Gastroesophageal sphincter (tissue), 3 donors: Measurements from ENCODE around the gene LIPT1.

Source experiments
- EP300 ChIP-seq: sonication (generic); formaldehyde crosslinking; IDR thresholded peaks from one replicate; pipeline ENCODE4 v1.6.1; 2017; ENCODE audit warnings: antibody characterized with exemption, mild to moderate bottlenecking
- POLR2A ChIP-seq, 2 donors: fragments of 450-650 bp; IDR thresholded peaks; one replicate each; pipeline ENCODE4 v1.6.1; 2017; ENCODE audit warnings: antibody characterized with exemption in 2 of 2, mild to moderate bottlenecking in 2 of 2, moderate library complexity in 1 of 2
- POLR2AphosphoS5 ChIP-seq: sonication (generic); formaldehyde crosslinking; IDR thresholded peaks from one replicate; pipeline ENCODE4 v1.6.1; 2017; ENCODE audit warnings: antibody characterized with exemption
- TF ChIP-seq, protein P1 (sequence below), 4 experiments: fragments of 200-600 bp in 2 of 4; fragments of 450-650 bp in 2 of 4; sonication (generic) in 1 of 4; IDR thresholded peaks; one replicate each; pipeline ENCODE4 v1.5.1; 2017 to 2019; ENCODE audit warnings: antibody characterized with exemption in 4 of 4, mild to moderate bottlenecking in 2 of 4, moderate library complexity in 2 of 4

DNA sequence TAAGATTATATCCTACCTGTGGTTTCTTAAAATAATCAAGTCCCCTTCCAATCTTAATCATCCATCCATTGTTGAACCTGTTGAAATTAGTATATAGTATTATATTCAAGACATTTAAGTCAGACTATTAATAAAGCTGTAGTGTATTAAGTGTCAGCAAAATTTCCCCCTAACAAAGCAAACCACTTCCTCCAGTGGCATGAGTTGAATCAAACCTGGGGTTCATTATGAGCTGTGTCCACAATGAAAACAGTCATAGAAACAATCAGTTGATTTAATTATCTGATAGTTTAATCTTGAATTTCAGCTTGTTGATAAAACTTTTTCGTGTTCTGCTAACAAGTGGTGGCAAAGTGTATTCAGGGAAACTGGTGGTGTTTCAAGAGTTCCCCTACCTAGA lies 14.8 kb downstream of the LIPT1 start:
- TF ChIP-seq POLR2A (IDR thresholded peaks at IDR 0.05) = no peak
- TF ChIP-seq, protein P1, sequence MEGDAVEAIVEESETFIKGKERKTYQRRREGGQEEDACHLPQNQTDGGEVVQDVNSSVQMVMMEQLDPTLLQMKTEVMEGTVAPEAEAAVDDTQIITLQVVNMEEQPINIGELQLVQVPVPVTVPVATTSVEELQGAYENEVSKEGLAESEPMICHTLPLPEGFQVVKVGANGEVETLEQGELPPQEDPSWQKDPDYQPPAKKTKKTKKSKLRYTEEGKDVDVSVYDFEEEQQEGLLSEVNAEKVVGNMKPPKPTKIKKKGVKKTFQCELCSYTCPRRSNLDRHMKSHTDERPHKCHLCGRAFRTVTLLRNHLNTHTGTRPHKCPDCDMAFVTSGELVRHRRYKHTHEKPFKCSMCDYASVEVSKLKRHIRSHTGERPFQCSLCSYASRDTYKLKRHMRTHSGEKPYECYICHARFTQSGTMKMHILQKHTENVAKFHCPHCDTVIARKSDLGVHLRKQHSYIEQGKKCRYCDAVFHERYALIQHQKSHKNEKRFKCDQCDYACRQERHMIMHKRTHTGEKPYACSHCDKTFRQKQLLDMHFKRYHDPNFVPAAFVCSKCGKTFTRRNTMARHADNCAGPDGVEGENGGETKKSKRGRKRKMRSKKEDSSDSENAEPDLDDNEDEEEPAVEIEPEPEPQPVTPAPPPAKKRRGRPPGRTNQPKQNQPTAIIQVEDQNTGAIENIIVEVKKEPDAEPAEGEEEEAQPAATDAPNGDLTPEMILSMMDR (IDR thresholded peaks at IDR 0.05) = no peak
- TF ChIP-seq POLR2AphosphoS5 = no peak
- TF ChIP-seq EP300 = no peak
